Measurements from ENCODE around the gene TSSK3.
"Not testable (repeated sequence)": the region's sequence is repeated elsewhere in the genome, so short reads cannot be mapped to it uniquely, and the experiment has no call there.

The TSSK3 gene

GRCh38 chr1:32364836-32365235 lies 2.5 kb downstream of the TSSK3 start:
- no peak for DNase-seq

- no peak for DNase-seq
These were observed 3.1 kb downstream of the TSSK3 start for GRCh38 chr1:32365445-32365844.

- DNase-seq = no peak
These were observed 5.7 kb downstream of the TSSK3 start for GRCh38 chr1:32367912-32368635.

- no peak for DNase-seq
These were observed 9.9 kb downstream of the TSSK3 start for GRCh38 chr1:32372149-32372756.

GRCh38 chr1:32373996-32374592 lies 11.8 kb downstream of the TSSK3 start:
- no peak for DNase-seq

GRCh38 chr1:32376199-32376598 lies 13.9 kb downstream of the TSSK3 start:
- no peak for DNase-seq

- no peak for DNase-seq
These were observed 15.3 kb downstream of the TSSK3 start for GRCh38 chr1:32377541-32378220.

- no peak for DNase-seq
These were observed 17.7 kb downstream of the TSSK3 start for GRCh38 chr1:32380057-32380456.

- DNase-seq = no peak
These were observed 24.5 kb downstream of the TSSK3 start for GRCh38 chr1:32386676-32387392.

GRCh38 chr1:32388641-32389040 lies 26.3 kb downstream of the TSSK3 start:
- DNase-seq = no peak

GRCh38 chr1:32390904-32391870 lies 28.8 kb downstream of the TSSK3 start:
- no peak for DNase-seq

- DNase-seq = no peak
These were observed 30.0 kb downstream of the TSSK3 start for GRCh38 chr1:32392325-32392724.

- DNase-seq = no peak
These were observed 30.8 kb downstream of the TSSK3 start for GRCh38 chr1:32393136-32393535.

GRCh38 chr1:32393832-32394140 lies 31.4 kb downstream of the TSSK3 start:
- DNase-seq = peak in 1 of 2 experiments; percentile 49

GRCh38 chr1:32394141-32394889 lies 32.0 kb downstream of the TSSK3 start, which contains the start of gene BSDC1:
BSDC1 (minus strand) TSS chr1:32394441; CDS start chr1:32394414, 27 bp downstream.
- DNase-seq = peak; percentile 98 to 99

- peak in 1 of 2 experiments; percentile 61 for DNase-seq
These were observed 32.6 kb downstream of the TSSK3 start for GRCh38 chr1:32394890-32395432.

GRCh38 chr1:32396524-32396923 lies 34.2 kb downstream of the TSSK3 start:
- DNase-seq = not testable (repeated sequence)

- DNase-seq = no peak
These were observed 36.1 kb downstream of the TSSK3 start for GRCh38 chr1:32398401-32398800.

GRCh38 chr1:32399843-32400242 lies 37.5 kb downstream of the TSSK3 start:
- no peak for DNase-seq

- peak; percentile 32 to 89 for DNase-seq
These were observed 38.7 kb downstream of the TSSK3 start for GRCh38 chr1:32400876-32401631.

Measured in NCI-H526 (cell line).